A549 (cell line): ENCODE measurements around the gene ACTN2. TPM values are rescaled to one million over a fixed set of nuclear protein-coding genes. Genes with fewer than 3 reads are reported as not detected.

Experiments
- ATAC-seq, 2 experiments: fragments of 200-7000 bp in 1 of 2; fragments of >200 bp in 1 of 2; cut with Nextera tagmentation in 1 of 2; cut with Tn5 transposase in 1 of 2; 3 replicates each; pipeline versions ENCODE4 v1.8.0 to v1.9.1; 2018 to 2020; ENCODE audit warnings: mild to moderate bottlenecking in 1 of 2, moderate library complexity in 1 of 2
- CTCF ChIA-PET: fragments of 300-600 bp; sonication (Branson Sonifier 250); formaldehyde crosslinking; extraction: SDS; loops from one replicate; lab custom pipeline; 2021; ENCODE audit warnings: antibody characterized with exemption, inconsistent platforms; lab: Yijun Ruan, JAX
- POLR2A ChIA-PET: fragments of 350-600 bp; formaldehyde crosslinking; extraction: SDS; loops from one replicate; lab custom pipeline; 2021; ENCODE audit warnings: antibody characterized with exemption, inconsistent platforms; lab: Yijun Ruan, JAX
- DNase-seq, 2 experiments: peaks; one replicate each; pipeline versions ENCODE4 v3.0.0 to v3.0.0-alpha.2; 2011 to 2016; ENCODE audit warnings: low read depth in 1 of 2, low spot score in 1 of 2
- FAIRE-seq: peaks from 2 replicates; lab custom pipeline; 2011; peaks lifted over from hg19 to GRCh38; lab: Jason Lieb, UNC
- H3K27ac ChIP-seq, 2 experiments: fragments of >200 bp; sonication (Bioruptor Twin); formaldehyde crosslinking; 3 replicates each; pipeline ENCODE4 v1.5.1; 2016 to 2017
- H3K4me1 ChIP-seq: fragments of >200 bp; sonication (Bioruptor Twin); formaldehyde crosslinking; 3 replicates; pipeline ENCODE4 v1.6.1; 2016
- H3K4me2 ChIP-seq: fragments of >200 bp; sonication (Bioruptor Twin); formaldehyde crosslinking; 3 replicates; pipeline ENCODE4 v1.6.1; 2016
- H3K4me3 ChIP-seq: fragments of >200 bp; sonication (Bioruptor Twin); formaldehyde crosslinking; 3 replicates; pipeline ENCODE4 v1.5.1; 2016
- H3K9me3 ChIP-seq: fragments of >200 bp; sonication (Bioruptor Twin); formaldehyde crosslinking; 3 replicates; pipeline ENCODE4 v1.6.1; 2016
- ATOH8 ChIP-seq: fragments of 250-450 bp; sonication (Bioruptor Pico); IDR thresholded peaks from 2 replicates; pipeline ENCODE4 v1.5.0; 2020; ENCODE audit warnings: low read depth, mild to moderate bottlenecking, moderate library complexity
- BCL3 ChIP-seq: fragments of >200 bp; sonication (Bioruptor Twin); formaldehyde crosslinking; IDR thresholded peaks from 3 replicates; pipeline ENCODE4 v1.6.1; 2016
- CBX8 ChIP-seq: fragments of 200-600 bp; sonication (generic); IDR thresholded peaks from 2 replicates; pipeline ENCODE4 v1.6.1; 2016
- CEBPB ChIP-seq, 2 experiments: fragments of >200 bp in 1 of 2; sonication (Bioruptor Twin) in 1 of 2; formaldehyde crosslinking in 1 of 2; IDR thresholded peaks; 2 replicates each; pipeline ENCODE4 v1.6.1; 2012 to 2016
- CHD2 ChIP-seq: fragments of 150-350 bp; IDR thresholded peaks from 2 replicates; pipeline ENCODE4 v1.6.1; 2014; ENCODE audit warnings: low read length; ENCODE audit not compliant: partially characterized antibody
- CTCF ChIP-seq: fragments of >200 bp; sonication (Bioruptor Twin); formaldehyde crosslinking; IDR thresholded peaks from 3 replicates; pipeline ENCODE4 v1.5.1; 2016
- EHF ChIP-seq: fragments of 250-450 bp; sonication (Bioruptor Pico); IDR thresholded peaks from 2 replicates; pipeline ENCODE4 v1.5.0; 2020; ENCODE audit warnings: mild to moderate bottlenecking
- EHMT2 ChIP-seq: fragments of 200-600 bp; sonication (generic); IDR thresholded peaks from 2 replicates; pipeline ENCODE4 v1.6.1; 2016; ENCODE audit warnings: antibody characterized with exemption, low read depth, mild to moderate bottlenecking, moderate library complexity
- FOSB ChIP-seq: fragments of 250-450 bp; sonication (Bioruptor Pico); IDR thresholded peaks from 2 replicates; pipeline ENCODE4 v1.5.0; 2020; ENCODE audit warnings: mild to moderate bottlenecking, moderate library complexity
- HOXB13 ChIP-seq: fragments of 250-450 bp; sonication (Bioruptor Pico); IDR thresholded peaks from 2 replicates; pipeline ENCODE4 v1.5.0; 2020; ENCODE audit warnings: low read depth, mild to moderate bottlenecking, moderate library complexity
- HOXB5 ChIP-seq: fragments of 250-450 bp; sonication (Bioruptor Pico); IDR thresholded peaks from 2 replicates; pipeline ENCODE4 v1.5.0; 2020; ENCODE audit warnings: mild to moderate bottlenecking, moderate library complexity
- JUN ChIP-seq, 2 experiments: fragments of >200 bp; sonication (Bioruptor Twin); formaldehyde crosslinking; IDR thresholded peaks; 2 replicates in 1 of 2; 3 replicates in 1 of 2; pipeline ENCODE4 v1.6.1; 2016 to 2017
- KDM1A ChIP-seq: fragments of 200-600 bp; sonication (generic); IDR thresholded peaks from 2 replicates; pipeline ENCODE4 v1.6.1; 2016; ENCODE audit warnings: low read depth, mild to moderate bottlenecking
- KDM5A ChIP-seq: fragments of 200-600 bp; sonication (generic); IDR thresholded peaks from 2 replicates; pipeline ENCODE4 v1.6.1; 2016; ENCODE audit warnings: antibody characterized with exemption, mild to moderate bottlenecking
- MYC ChIP-seq: IDR thresholded peaks from 2 replicates; pipeline ENCODE4 v1.6.1; 2012; ENCODE audit warnings: mild to moderate bottlenecking, inconsistent platforms, low read length, improper control_type of control experiment, borderline replicate concordance
- NPAS2 ChIP-seq: fragments of 250-450 bp; sonication (Bioruptor Pico); IDR thresholded peaks from 2 replicates; pipeline ENCODE4 v1.8.0; 2022; ENCODE audit warnings: mild to moderate bottlenecking, moderate library complexity, borderline replicate concordance
- NR3C1 ChIP-seq: fragments of >200 bp; sonication (Bioruptor Twin); formaldehyde crosslinking; IDR thresholded peaks from 3 replicates; pipeline ENCODE4 v1.6.1; 2017
- PHF8 ChIP-seq: fragments of 200-600 bp; sonication (generic); IDR thresholded peaks from 2 replicates; pipeline ENCODE4 v1.6.1; 2016; ENCODE audit warnings: low read depth, mild to moderate bottlenecking, antibody characterized with exemption, moderate library complexity, borderline replicate concordance
- POLR2A ChIP-seq: IDR thresholded peaks from 2 replicates; pipeline ENCODE4 v1.6.1; 2012; ENCODE audit warnings: mild to moderate bottlenecking, low read length
- RCOR1 ChIP-seq: fragments of 150-350 bp; IDR thresholded peaks from 2 replicates; pipeline ENCODE4 v1.6.1; 2014; ENCODE audit warnings: antibody characterized with exemption, low read length, low read depth
- REST ChIP-seq: fragments of 200-600 bp; sonication (generic); IDR thresholded peaks from 2 replicates; pipeline ENCODE4 v1.6.1; 2016; ENCODE audit warnings: antibody characterized with exemption, mild to moderate bottlenecking, moderate library complexity
- SMC3 ChIP-seq: fragments of >200 bp; sonication (Bioruptor Twin); formaldehyde crosslinking; IDR thresholded peaks from 3 replicates; pipeline ENCODE4 v1.6.1; 2018; ENCODE audit warnings: inconsistent platforms
- USF2 ChIP-seq: fragments of 450-650 bp; IDR thresholded peaks from 2 replicates; pipeline ENCODE4 v1.6.1; 2014; ENCODE audit warnings: antibody characterized with exemption
- ZSCAN20 ChIP-seq: fragments of 250-450 bp; sonication (Bioruptor Pico); IDR thresholded peaks from 2 replicates; pipeline ENCODE4 v1.8.0; 2022; ENCODE audit warnings: mild to moderate bottlenecking, moderate library complexity
- WGBS: methylation state at CpG from one replicate; pipeline ENCODE4 v1.1.6; 2017; ENCODE audit errors: missing lambda C conversion rate; 5-methylcytosine and 5-hydroxymethylcytosine counted together
- polyA plus RNA-seq, 4 experiments: library from polyadenylated mRNA; depleted of rRNA in 3 of 4; stranded (reverse); fragments of >200 nt; fragmentation: RNase III in 1 of 4; extraction: RNeasy Plus Mini Kit Qiagen cat#74134 plus additional on column Dnase treatment in 1 of 4; gene quantifications; 2 replicates in 3 of 4; 3 replicates in 1 of 4; pipeline ENCODE4 v1.2.3, GENCODE V29; 2011 to 2017

ACTN2 gene
- polyA plus RNA-seq, 2 of the 4 experiments (the other 2 are of a cell fraction): not detected

GRCh38 chr1:236762410-236762809 is 76.1 kb downstream of the ACTN2 start:
- POLR2A ChIA-PET: no interaction called here

GRCh38 chr1:236765831-236766230 is 79.5 kb downstream of the ACTN2 start:
- TF ChIP-seq JUN (IDR thresholded peaks at IDR 0.05) (no peak), CBX8 (no peak), HOXB13 (no peak), NR3C1 (no peak), CEBPB (IDR thresholded peaks at IDR 0.05) (no peak), PHF8 (no peak)
- DNase-seq: no peak
- no peak overlapping the region for H3K27ac ChIP-seq
- H3K4me3 ChIP-seq: no peak overlapping the region
- POLR2A ChIA-PET: interaction anchor here (0.7 kb wide), 1 partner anchor 29 kb away, joined by 3 read pairs; the partner anchor contains the start of gene MTR
- ATAC-seq: no peak
- no peaks in the 10 kb centered on the region for H3K9me3 ChIP-seq
- 26% methylated on average over 6 of the region's 6 CpGs for whole genome bisulfite sequencing
- no peak for FAIRE-seq
- no peak overlapping the region for H3K4me2 ChIP-seq
- CTCF ChIA-PET: interaction anchor here (0.6 to 4.2 kb wide), 3 partner anchors 7 to 930 kb away, joined by 3 to 18 read pairs (median 13); no protein-coding TSS in a partner anchor
- no peaks in the 10 kb centered on the region for H3K4me1 ChIP-seq

More at GRCh38 chr1:236762410-236762809, 76.1 kb downstream of the ACTN2 start:
- H3K4me1 ChIP-seq: no peaks in the 10 kb centered on the region
- CTCF ChIA-PET: interaction anchor here (1.0 kb wide), 1 partner anchor 9 kb away, joined by 3 read pairs; no protein-coding TSS in a partner anchor
- no peak for TF ChIP-seq MYC
- no peak for TF ChIP-seq FOSB (CRISPR knock-in tag)
- no peak for TF ChIP-seq SMC3
- TF ChIP-seq NR3C1: no peak
- no peak for TF ChIP-seq CEBPB (IDR thresholded peaks at IDR 0.05)
- no peak for TF ChIP-seq RCOR1
- TF ChIP-seq HOXB13: no peak
- no peak for TF ChIP-seq BCL3
- TF ChIP-seq KDM1A: no peak
- no peak for TF ChIP-seq ATOH8
- no peak for TF ChIP-seq CHD2
- no peak for TF ChIP-seq CTCF
- no peak for TF ChIP-seq NPAS2 (CRISPR knock-in tag)
- no peak for TF ChIP-seq HOXB5 (CRISPR knock-in tag)
- TF ChIP-seq KDM5A: no peak
- 69% methylated on average over 15 of the region's 15 CpGs for WGBS
- H3K27ac ChIP-seq: no peak overlapping the region
- H3K9me3 ChIP-seq: no peaks in the 10 kb centered on the region
- FAIRE-seq (no peak), ATAC-seq (no peak), DNase-seq (no peak)
- no peak overlapping the region for H3K4me2 ChIP-seq
- no peak overlapping the region for H3K4me3 ChIP-seq

GRCh38 chr1:236766506-236766905 is 80.2 kb downstream of the ACTN2 start:
- no peak overlapping the region for H3K4me2 ChIP-seq
- H3K4me1 ChIP-seq: no peaks in the 10 kb centered on the region
- FAIRE-seq: no peak
- no peak for DNase-seq
- no peak overlapping the region for H3K27ac ChIP-seq
- CTCF ChIA-PET: interaction anchor here (3.1 to 4.2 kb wide), 2 partner anchors 8 to 17 kb away, joined by 13 to 18 read pairs; no protein-coding TSS in a partner anchor
- no peaks in the 10 kb centered on the region for H3K9me3 ChIP-seq
- ATAC-seq: no peak
- 17% methylated on average over 3 of the region's 3 CpGs for WGBS
- POLR2A ChIA-PET: no interaction called here
- H3K4me3 ChIP-seq: no peak overlapping the region
- TF ChIP-seq POLR2A (no peak), ZSCAN20 (CRISPR knock-in tag) (no peak), REST (no peak), HOXB13 (no peak), EHMT2 (no peak), FOSB (CRISPR knock-in tag) (no peak), USF2 (no peak), CBX8 (no peak), EHF (CRISPR knock-in tag) (no peak), CTCF (no peak)
